Measurements from ENCODE around the gene CCDC83.

CCDC83 gene

GRCh38 chr11:85855341-85855656 lies at the start of gene CCDC83:
Gene CCDC83 (plus strand): TSS chr11:85855383. CDS start chr11:85865124, 9,741 bp downstream.
- no peak for DNase-seq

GRCh38 chr11:85805387-85805786 lies 49.8 kb upstream of the CCDC83 start:
- DNase-seq, result no peak

- DNase-seq, result no peak
These were observed 49.2 kb upstream of the CCDC83 start for GRCh38 chr11:85806016-85806415.

GRCh38 chr11:85806876-85807275 lies 48.3 kb upstream of the CCDC83 start:
- peak; percentile 66 for DNase-seq

GRCh38 chr11:85809191-85809590 lies 46.0 kb upstream of the CCDC83 start:
- DNase-seq, result no peak

GRCh38 chr11:85809863-85810262 lies 45.3 kb upstream of the CCDC83 start:
- no peak for DNase-seq

GRCh38 chr11:85810521-85810870 lies 44.7 kb upstream of the CCDC83 start:
- DNase-seq, result no peak

- DNase-seq, result peak; percentile 57
These were observed 44.1 kb upstream of the CCDC83 start, which contains the start of gene SYTL2 for GRCh38 chr11:85810871-85811611. Gene SYTL2 (minus strand): TSS chr11:85811141. CDS start chr11:85757725, 53,416 bp downstream.

GRCh38 chr11:85811624-85812023 lies 43.6 kb upstream of the CCDC83 start:
- no peak for DNase-seq

GRCh38 chr11:85813721-85814120 lies 41.5 kb upstream of the CCDC83 start:
- DNase-seq, result peak; percentile 24

GRCh38 chr11:85815186-85815931 lies 39.8 kb upstream of the CCDC83 start:
- no peak for DNase-seq

GRCh38 chr11:85819441-85819840 lies 35.7 kb upstream of the CCDC83 start:
- no peak for DNase-seq

GRCh38 chr11:85821636-85822035 lies 33.5 kb upstream of the CCDC83 start:
- DNase-seq, result no peak

GRCh38 chr11:85822814-85823213 lies 32.4 kb upstream of the CCDC83 start:
- no peak for DNase-seq

- DNase-seq, result no peak
These were observed 31.4 kb upstream of the CCDC83 start for GRCh38 chr11:85823816-85824215.

- no peak for DNase-seq
These were observed 29.6 kb upstream of the CCDC83 start for GRCh38 chr11:85825616-85826015.

GRCh38 chr11:85826116-85826855 lies 28.9 kb upstream of the CCDC83 start:
- peak; percentile 15 for DNase-seq

- DNase-seq, result no peak
These were observed 27.2 kb upstream of the CCDC83 start for GRCh38 chr11:85827748-85828639.

GRCh38 chr11:85828640-85828978 lies 26.6 kb upstream of the CCDC83 start:
- DNase-seq, result no peak

GRCh38 chr11:85829172-85829571 lies 26.0 kb upstream of the CCDC83 start:
- DNase-seq, result no peak

GRCh38 chr11:85831050-85831449 lies 24.1 kb upstream of the CCDC83 start:
- DNase-seq, result no peak

- no peak for DNase-seq
These were observed 19.9 kb upstream of the CCDC83 start for GRCh38 chr11:85835263-85835662.

GRCh38 chr11:85835729-85836128 lies 19.5 kb upstream of the CCDC83 start:
- no peak for DNase-seq

Data from NCI-H1436 (cell line).